ENCODE data around the gene NRDC. TPM values are rescaled to one million over a fixed set of nuclear protein-coding genes. Genes with fewer than 3 reads are reported as not detected.

The NRDC gene
- total RNA-seq, 1 experiment from 2014 or later: 176 TPM

- ChIA-PET POLR2A (interaction anchor here (0.6 to 1.7 kb wide), 2 partner anchors 14 to 22 kb away, joined by 3 to 6 read pairs; no protein-coding TSS in a partner anchor), CTCF (interaction anchor here (0.8 to 1.1 kb wide), 2 partner anchors 8 to 15 kb away, joined by 3 to 4 read pairs; no protein-coding TSS in a partner anchor)
- Mint-ChIP-seq H3K27ac (ENCODE audit: low read depth, unreplicated experiment) (no peak overlapping the region), H3K27me3 (ENCODE audit: insufficient read depth, unreplicated experiment) (no peaks in the 10 kb centered on the region), H3K4me1 (ENCODE audit: insufficient read depth, unreplicated experiment) (no peaks in the 10 kb centered on the region), H3K4me3 (ENCODE audit: unreplicated experiment) (no peak overlapping the region), H3K36me3 (ENCODE audit: insufficient read depth, unreplicated experiment) (peaks cover 30% of the 10 kb centered on the region), H3K9me3 (ENCODE audit: unreplicated experiment) (no peaks in the 10 kb centered on the region)
- BruUV-seq (replicated peaks): no TSS peak
- TF ChIP-seq CTCF (IDR thresholded peaks at IDR 0.05; ENCODE audit: unreplicated experiment): no peak
- intact Hi-C loops (cut with micrococcal nuclease): no loop called here
- DNase-seq (ENCODE audit: unreplicated experiment): no peak
These were observed 126.2 kb downstream of the NRDC start for GRCh38 chr1:51752073-51752948.

GRCh38 chr1:51750729-51751128, 127.8 kb downstream of the NRDC start:
- Mint-ChIP-seq H3K4me1 (ENCODE audit: insufficient read depth, unreplicated experiment) (no peaks in the 10 kb centered on the region), H3K4me3 (ENCODE audit: unreplicated experiment) (no peak overlapping the region), H3K9me3 (ENCODE audit: unreplicated experiment) (no peaks in the 10 kb centered on the region), H3K27ac (ENCODE audit: low read depth, unreplicated experiment) (no peak overlapping the region), H3K36me3 (ENCODE audit: insufficient read depth, unreplicated experiment) (peaks cover 35% of the 10 kb centered on the region), H3K27me3 (ENCODE audit: insufficient read depth, unreplicated experiment) (no peaks in the 10 kb centered on the region)
- DNase-seq (ENCODE audit: unreplicated experiment): peak; percentile 43
- ChIA-PET POLR2A (interaction anchor here (0.8 to 1.9 kb wide), 5 partner anchors 8 to 61 kb away, joined by 3 to 8 read pairs (median 4); no protein-coding TSS in a partner anchor), CTCF (interaction anchor here (0.8 to 1.6 kb wide), 4 partner anchors 10 to 459 kb away, joined by 3 to 6 read pairs (median 4); no protein-coding TSS in a partner anchor)
- no TSS peak for BruUV-seq (replicated peaks)
- intact Hi-C loops (cut with micrococcal nuclease): no loop called here
- TF ChIP-seq CTCF (IDR thresholded peaks at IDR 0.05; ENCODE audit: unreplicated experiment): no peak

DNA sequence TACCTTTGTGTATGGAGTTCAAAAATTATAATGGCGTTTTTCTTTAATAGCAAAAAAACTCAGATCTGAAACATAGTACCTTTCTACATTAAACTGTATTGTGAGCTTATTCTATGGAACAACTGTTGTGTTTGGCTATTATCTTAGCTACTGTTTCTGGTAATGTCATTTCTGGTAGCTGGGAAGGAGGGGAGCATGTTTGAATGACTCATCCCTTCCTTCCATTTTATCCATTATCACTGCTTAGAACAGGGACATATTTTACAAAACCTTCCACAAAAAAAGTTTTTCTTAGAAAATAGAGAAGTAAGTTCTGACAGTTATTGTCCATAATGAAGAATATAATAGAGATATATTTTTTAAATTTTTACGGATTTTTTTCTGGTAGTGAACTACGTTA, 128.3 kb downstream of the NRDC start:
- H3K36me3 Mint-ChIP-seq (ENCODE audit: insufficient read depth, unreplicated experiment): peaks cover 30% of the 10 kb centered on the region
- ChIA-PET CTCF (interaction anchor here (1.4 to 1.6 kb wide), 2 partner anchors 13 to 19 kb away, joined by 5 to 6 read pairs; no protein-coding TSS in a partner anchor), POLR2A (interaction anchor here (0.8 to 1.9 kb wide), 5 partner anchors 8 to 60 kb away, joined by 3 to 8 read pairs (median 4); no protein-coding TSS in a partner anchor)
- intact Hi-C loops (cut with micrococcal nuclease): no loop called here
- no peaks in the 10 kb centered on the region for H3K27me3 Mint-ChIP-seq (ENCODE audit: insufficient read depth, unreplicated experiment)
- H3K9me3 Mint-ChIP-seq (ENCODE audit: unreplicated experiment): no peaks in the 10 kb centered on the region
- no peak overlapping the region for H3K27ac Mint-ChIP-seq (ENCODE audit: low read depth, unreplicated experiment)
- DNase-seq (ENCODE audit: unreplicated experiment): peak; percentile 35
- peaks cover 1% of the 10 kb centered on the region for H3K4me1 Mint-ChIP-seq (ENCODE audit: insufficient read depth, unreplicated experiment)
- no peak overlapping the region for H3K4me3 Mint-ChIP-seq (ENCODE audit: unreplicated experiment)
- no TSS peak for BruUV-seq (replicated peaks)
- TF ChIP-seq CTCF (IDR thresholded peaks at IDR 0.05; ENCODE audit: unreplicated experiment): no peak

DNA sequence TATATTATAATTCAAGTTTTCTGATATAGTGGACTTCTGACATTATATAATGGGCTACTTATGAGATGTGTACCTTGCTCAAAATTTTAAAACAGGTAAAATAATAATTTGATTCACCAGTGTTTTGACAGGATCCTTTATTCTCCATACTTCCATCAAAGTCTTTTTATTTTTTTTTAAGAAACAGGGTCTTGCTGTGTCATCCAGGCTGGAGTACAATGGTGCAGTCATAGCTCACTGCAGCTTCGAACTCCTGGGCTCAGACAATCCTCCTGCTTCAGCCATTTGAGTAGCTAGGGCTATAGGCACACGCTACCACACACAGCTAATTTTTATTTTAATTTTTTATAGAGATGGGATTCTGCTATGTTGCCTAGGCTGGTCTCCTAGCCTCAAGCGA, 129.4 kb downstream of the NRDC start:
- peaks cover 7% of the 10 kb centered on the region for H3K4me1 Mint-ChIP-seq (ENCODE audit: insufficient read depth, unreplicated experiment)
- CTCF ChIA-PET: interaction anchor here (0.7 to 1.6 kb wide), 3 partner anchors 12 to 388 kb away, joined by 5 read pairs; no protein-coding TSS in a partner anchor
- POLR2A ChIA-PET: interaction anchor here (1.9 kb wide), 1 partner anchor 11 kb away, joined by 8 read pairs; no protein-coding TSS in a partner anchor
- no peak for TF ChIP-seq CTCF (IDR thresholded peaks at IDR 0.05; ENCODE audit: unreplicated experiment)
- H3K36me3 Mint-ChIP-seq (ENCODE audit: insufficient read depth, unreplicated experiment): peaks cover 24% of the 10 kb centered on the region
- H3K9me3 Mint-ChIP-seq (ENCODE audit: unreplicated experiment): no peaks in the 10 kb centered on the region
- H3K4me3 Mint-ChIP-seq (ENCODE audit: unreplicated experiment): no peak overlapping the region
- no TSS peak for BruUV-seq (replicated peaks)
- no peak for DNase-seq (ENCODE audit: unreplicated experiment)
- intact Hi-C loops (cut with micrococcal nuclease): no loop called here
- H3K27ac Mint-ChIP-seq (ENCODE audit: low read depth, unreplicated experiment): no peak overlapping the region
- no peaks in the 10 kb centered on the region for H3K27me3 Mint-ChIP-seq (ENCODE audit: insufficient read depth, unreplicated experiment)
